HepG2 (cell line): ENCODE measurements around the gene ITCH. TPM values are rescaled to one million over a fixed set of nuclear protein-coding genes. Genes with fewer than 3 reads are reported as not detected.

Source experiments
- ATRX ChIP-seq: sonication (generic); formaldehyde crosslinking; IDR thresholded peaks from 2 replicates; pipeline ENCODE4 v1.4.0; 2020; ENCODE audit warnings: missing genetic modification reagents, borderline replicate concordance
- BHLHE40 ChIP-seq: IDR thresholded peaks from 2 replicates; pipeline ENCODE4 v1.6.1; 2011; ENCODE audit warnings: low read length, improper control_type of control experiment
- CC2D1A ChIP-seq: sonication (generic); formaldehyde crosslinking; IDR thresholded peaks from 2 replicates; pipeline ENCODE4 v1.8.1; 2023; ENCODE audit warnings: mild to moderate bottlenecking, missing genetic modification reagents
- CTCF ChIP-seq: sonication (generic); formaldehyde crosslinking; IDR thresholded peaks from 2 replicates; pipeline ENCODE4 v1.5.0; 2020; ENCODE audit warnings: mild to moderate bottlenecking, missing genetic modification reagents, moderate library complexity
- EHMT2 ChIP-seq: fragments of 200-600 bp; sonication (generic); IDR thresholded peaks from 2 replicates; pipeline ENCODE4 v1.7.0; 2017; ENCODE audit warnings: antibody characterized with exemption, low read depth, low read length, borderline replicate concordance
- ESRRA ChIP-seq: sonication (generic); formaldehyde crosslinking; IDR thresholded peaks from 2 replicates; pipeline ENCODE4 v1.5.1; 2020; ENCODE audit warnings: mild to moderate bottlenecking, low read depth, missing genetic modification reagents
- HOXA7 ChIP-seq: sonication (generic); formaldehyde crosslinking; IDR thresholded peaks from 2 replicates; pipeline ENCODE4 v1.8.1; 2022; ENCODE audit warnings: mild to moderate bottlenecking, missing genetic modification reagents, moderate library complexity
- KAT8 ChIP-seq: IDR thresholded peaks from 2 replicates; pipeline ENCODE4 v1.6.1; 2016; ENCODE audit warnings: missing genetic modification reagents, missing compliant biosample characterization
- KLF15 ChIP-seq: sonication (generic); formaldehyde crosslinking; IDR thresholded peaks from 2 replicates; pipeline ENCODE4 v1.8.1; 2023; ENCODE audit warnings: borderline replicate concordance, mild to moderate bottlenecking, inconsistent platforms, missing genetic modification reagents, mixed read lengths
- LBX2 ChIP-seq: sonication (generic); formaldehyde crosslinking; IDR thresholded peaks from 2 replicates; pipeline ENCODE4 v1.5.0; 2020; ENCODE audit warnings: missing genetic modification reagents, mild to moderate bottlenecking, borderline replicate concordance
- MAFF ChIP-seq: IDR thresholded peaks from 2 replicates; pipeline ENCODE4 v1.6.1; 2011; ENCODE audit warnings: low read depth, low read length, improper control_type of control experiment
- MEIS1 ChIP-seq: sonication (generic); formaldehyde crosslinking; IDR thresholded peaks from 2 replicates; pipeline ENCODE4 v1.9.0; 2021; ENCODE audit warnings: mild to moderate bottlenecking, missing genetic modification reagents, moderate library complexity, borderline replicate concordance
- NFYC ChIP-seq: IDR thresholded peaks from 2 replicates; pipeline ENCODE4 v1.6.1; 2016; ENCODE audit warnings: missing genetic modification reagents, missing compliant biosample characterization
- NKX3-1 ChIP-seq: sonication (generic); formaldehyde crosslinking; IDR thresholded peaks from 2 replicates; pipeline ENCODE4 v1.5.0; 2020; ENCODE audit warnings: missing genetic modification reagents
- PBX3 ChIP-seq: sonication (generic); formaldehyde crosslinking; IDR thresholded peaks from 2 replicates; pipeline ENCODE4 v1.8.1; 2023; ENCODE audit warnings: missing genetic modification reagents, inconsistent platforms, borderline replicate concordance
- RBM22 ChIP-seq: fragments of 200-400 bp; formaldehyde crosslinking; optimal IDR thresholded peaks from 2 replicates; pipeline ENCODE3; 2017; ENCODE audit warnings: mild to moderate bottlenecking, low read length, moderate library complexity
- SCMH1 ChIP-seq: sonication (generic); formaldehyde crosslinking; IDR thresholded peaks from 2 replicates; pipeline ENCODE4 v1.9.0; 2021; ENCODE audit warnings: missing genetic modification reagents, mild to moderate bottlenecking, borderline replicate concordance
- ZBTB3 ChIP-seq: sonication (generic); formaldehyde crosslinking; IDR thresholded peaks from 2 replicates; pipeline ENCODE4 v1.4.0; 2020; ENCODE audit warnings: low read depth, mild to moderate bottlenecking, moderate library complexity, missing genetic modification reagents, borderline replicate concordance
- ZNF207 ChIP-seq: fragments of 450-650 bp; IDR thresholded peaks from 2 replicates; pipeline ENCODE4 v1.6.1; 2016; ENCODE audit warnings: antibody characterized with exemption, borderline replicate concordance
- ZNF24 ChIP-seq: fragments of 450-650 bp; IDR thresholded peaks from 2 replicates; pipeline ENCODE4 v1.6.1; 2017; ENCODE audit warnings: antibody characterized with exemption, mild to moderate bottlenecking
- ZNF530 ChIP-seq: sonication (generic); formaldehyde crosslinking; IDR thresholded peaks from 2 replicates; pipeline ENCODE4 v1.5.0; 2020; ENCODE audit warnings: low read depth, mild to moderate bottlenecking, missing genetic modification reagents
- ZNF607 ChIP-seq: sonication (generic); formaldehyde crosslinking; IDR thresholded peaks from 2 replicates; pipeline ENCODE4 v1.5.1; 2020; ENCODE audit warnings: missing genetic modification reagents, mild to moderate bottlenecking, borderline replicate concordance
- ZNF720 ChIP-seq: sonication (generic); formaldehyde crosslinking; IDR thresholded peaks from 2 replicates; pipeline ENCODE4 v1.4.0; 2020; ENCODE audit warnings: missing genetic modification reagents
- ZNF746 ChIP-seq: sonication (generic); formaldehyde crosslinking; IDR thresholded peaks from 2 replicates; pipeline ENCODE4 v1.8.0; 2022; ENCODE audit warnings: mild to moderate bottlenecking, missing genetic modification reagents
- ZNF788 ChIP-seq: sonication (generic); formaldehyde crosslinking; IDR thresholded peaks from 2 replicates; pipeline ENCODE4 v1.5.0; 2020; ENCODE audit warnings: mild to moderate bottlenecking, missing genetic modification reagents, borderline replicate concordance
- ZNF83 ChIP-seq: sonication (generic); formaldehyde crosslinking; IDR thresholded peaks from 2 replicates; pipeline ENCODE4 v1.4.0; 2020; ENCODE audit warnings: missing genetic modification reagents, mild to moderate bottlenecking, borderline replicate concordance
- ZSCAN30 ChIP-seq: sonication (generic); formaldehyde crosslinking; IDR thresholded peaks from 2 replicates; pipeline ENCODE4 v1.5.0; 2020; ENCODE audit warnings: mild to moderate bottlenecking, missing genetic modification reagents
- polyA plus RNA-seq, 8 experiments: library from polyadenylated mRNA; depleted of rRNA in 3 of 8; stranded (reverse) in 7 of 8; unstranded in 1 of 8; fragments of >200 nt; fragmentation: Illumina TruSeq in 4 of 8; extraction: Trizol in 4 of 8; gene quantifications; 2 replicates each; pipeline versions ENCODE4 v1.2.1 to v1.2.3, GENCODE V29; 2011 to 2016; ENCODE audit warnings: low read depth in 4 of 8, missing spikeins in 1 of 8, mixed read lengths in 1 of 8; ENCODE audit not compliant: insufficient read depth in 1 of 8
- total RNA-seq, 5 experiments: library from RNA; depleted of rRNA; stranded (reverse); fragments of >200 nt; fragmentation: Illumina TruSeq; extraction: Trizol; gene quantifications; 2 replicates each; pipeline ENCODE4 v1.2.3, GENCODE V29; 2016; ENCODE audit warnings: low read depth in 1 of 5

Gene ITCH
- total and polyA plus RNA-seq, 2 of the 13 experiments (the other 11 are each of a cell fraction or from before 2014, with no cell fraction given): 20.5 to 112 TPM

GRCh38 chr20:34516247-34517113 is 153.4 kb downstream of the ITCH start, which contains the start of gene DYNLRB1 (continued):
- TF ChIP-seq CTCF (CRISPR knock-in tag) (0 out of 2 replicates have a peak, but pooled peaks have one; percentile 15), ZNF83 (CRISPR knock-in tag) (peak; percentile 20; the same call in 1 of the 2 replicates), ZSCAN30 (CRISPR knock-in tag) (peak; percentile 91; the same call in 1 of the 2 replicates), ZNF607 (CRISPR knock-in tag) (peak; percentile 98; the same call in 1 of the 2 replicates), NKX3-1 (CRISPR knock-in tag) (peak; percentile 53; the same call in 1 of the 2 replicates), EHMT2 (no peak), MEIS1 (CRISPR knock-in tag) (0 out of 2 replicates have a peak, but pooled peaks have one; percentile 32), ZNF746 (CRISPR knock-in tag) (no peak; the same call in 1 of the 2 replicates), ZNF207 (no peak), ZBTB3 (CRISPR knock-in tag) (no peak), HOXA7 (CRISPR knock-in tag) (no peak), ZNF720 (CRISPR knock-in tag) (peak; percentile 18; the same call in 1 of the 2 replicates), CC2D1A (no peak), ZNF24 (0 out of 2 replicates have a peak, but pooled peaks have one; percentile 27), PBX3 (peak; percentile 56; the same call in 1 of the 2 replicates), BHLHE40 (no peak), ZNF788 (CRISPR knock-in tag) (no peak; the same call in 1 of the 2 replicates), ZNF530 (CRISPR knock-in tag) (no peak), SCMH1 (CRISPR knock-in tag) (no peak), ESRRA (no peak; the same call in 1 of the 2 replicates), NFYC (peak; percentile 97), KLF15 (CRISPR knock-in tag) (peak; percentile 62; the same call in 1 of the 2 replicates), KAT8 (peak; percentile 96), ATRX (0 out of 2 replicates have a peak, but pooled peaks have one; percentile 33), LBX2 (CRISPR knock-in tag) (peak; percentile 81), RBM22 (peak; percentile 98), MAFF (no peak)
